Effector memory CD4-positive, alpha-beta T cell (primary cell): ENCODE measurements around the gene CCP110.

Experiments
- DNase-seq, 3 donors: peaks; one replicate each; pipeline ENCODE4 v3.0.0-alpha.2; 2020
- H3K27ac ChIP-seq: 2 replicates; pipeline ENCODE4 v1.7.0; 2013; ENCODE audit warnings: mild to moderate bottlenecking, low read length, moderate library complexity; ENCODE audit not compliant: insufficient read depth, poor library complexity, severe bottlenecking
- H3K27me3 ChIP-seq: replicated peaks from 2 replicates; pipeline ENCODE4 v1.7.0; 2013; ENCODE audit warnings: mild to moderate bottlenecking, low read length; ENCODE audit not compliant: insufficient read depth, control insufficient read depth, poor library complexity, severe bottlenecking
- H3K36me3 ChIP-seq: 2 replicates; pipeline ENCODE4 v1.7.0; 2013; ENCODE audit warnings: mild to moderate bottlenecking, low read length, moderate library complexity; ENCODE audit not compliant: control insufficient read depth, insufficient read depth
- H3K4me1 ChIP-seq: 2 replicates; pipeline ENCODE4 v1.7.0; 2013; ENCODE audit warnings: low read length, mild to moderate bottlenecking; ENCODE audit not compliant: control insufficient read depth, insufficient read depth, poor library complexity, severe bottlenecking
- H3K4me3 ChIP-seq: 2 replicates; pipeline ENCODE4 v1.7.0; 2013; ENCODE audit warnings: low read length, low read depth, mild to moderate bottlenecking; ENCODE audit not compliant: insufficient read depth, poor library complexity, severe bottlenecking
- H3K9me3 ChIP-seq: 2 replicates; pipeline ENCODE4 v1.7.0; 2013; ENCODE audit warnings: mild to moderate bottlenecking, low read length, moderate library complexity; ENCODE audit not compliant: control insufficient read depth

Gene CCP110

DNA sequence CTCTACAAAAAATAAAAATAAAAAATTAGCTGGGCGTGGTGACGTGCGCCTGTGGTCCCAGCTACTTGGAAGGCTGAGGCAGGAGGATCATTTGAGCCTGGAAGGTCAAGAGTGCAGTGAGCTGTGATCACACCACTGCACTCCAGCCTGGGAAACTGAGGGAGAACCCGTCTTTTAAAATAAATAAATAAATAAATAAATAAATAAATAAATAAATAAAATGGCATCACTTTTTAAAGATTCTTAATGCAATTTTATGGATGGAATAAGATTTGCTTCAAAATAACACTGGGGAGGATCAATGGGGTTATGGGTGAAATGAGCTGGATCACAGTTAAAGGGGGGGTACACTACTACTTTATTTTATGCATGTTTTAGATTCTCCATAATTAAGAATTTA, 16.8 kb upstream of the CCP110 start:
- no peak for DNase-seq
- no peaks in the 10 kb centered on the region for H3K9me3 ChIP-seq
- peaks cover 47% of the 10 kb centered on the region for H3K36me3 ChIP-seq
- H3K4me1 ChIP-seq: no peaks in the 10 kb centered on the region
- no peak overlapping the region for H3K27ac ChIP-seq
- no peak overlapping the region for H3K4me3 ChIP-seq
- H3K27me3 ChIP-seq: no peaks in the 10 kb centered on the region

DNA sequence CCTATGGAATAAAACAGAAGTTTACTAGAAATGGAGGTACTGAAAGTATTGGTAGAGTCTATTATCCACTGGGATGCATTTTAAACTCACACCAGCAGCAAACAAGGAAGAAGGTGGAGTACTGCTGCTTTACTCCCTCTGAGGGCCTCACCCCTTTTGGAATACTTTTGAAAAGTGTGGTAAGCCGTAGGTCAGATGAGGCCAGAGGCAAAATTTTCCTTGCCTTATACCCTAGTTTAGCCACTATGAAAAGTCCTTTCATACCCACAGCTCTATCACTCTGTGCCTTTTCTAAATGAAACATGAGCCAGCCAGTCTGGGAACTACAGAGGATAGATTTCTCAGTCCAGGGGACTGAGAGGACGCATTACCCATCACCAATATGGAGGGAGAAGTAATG, 15.9 kb upstream of the CCP110 start:
- no peak for DNase-seq
- Histone ChIP-seq H3K27me3 (no peaks in the 10 kb centered on the region), H3K4me3 (no peak overlapping the region), H3K36me3 (peaks cover 42% of the 10 kb centered on the region), H3K4me1 (no peaks in the 10 kb centered on the region), H3K9me3 (no peaks in the 10 kb centered on the region), H3K27ac (no peak overlapping the region)

DNA sequence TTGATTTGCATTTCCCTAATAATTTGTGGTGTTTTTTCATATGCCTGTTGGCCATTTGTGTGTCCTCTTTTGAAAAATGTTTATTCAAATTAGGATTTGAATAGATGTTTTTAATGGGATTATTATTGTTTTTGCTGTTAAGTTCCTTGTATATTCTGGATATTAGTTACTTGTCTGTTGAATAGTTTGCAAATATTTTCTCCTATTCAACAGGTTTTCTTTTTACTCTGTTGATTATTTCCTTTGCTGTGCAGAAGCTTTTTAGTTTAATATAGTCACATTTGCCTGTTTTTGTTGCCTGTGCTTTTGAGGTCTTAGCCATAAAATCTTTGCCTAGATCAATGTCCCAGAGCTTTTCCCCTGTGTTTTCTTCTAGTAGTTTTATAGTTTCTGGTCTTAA, 11.4 kb upstream of the CCP110 start:
- no peak overlapping the region for H3K4me3 ChIP-seq
- H3K4me1 ChIP-seq: no peaks in the 10 kb centered on the region
- no peak overlapping the region for H3K27ac ChIP-seq
- DNase-seq: no peak
- H3K27me3 ChIP-seq: no peaks in the 10 kb centered on the region
- no peaks in the 10 kb centered on the region for H3K9me3 ChIP-seq
- peaks cover 37% of the 10 kb centered on the region for H3K36me3 ChIP-seq

DNA sequence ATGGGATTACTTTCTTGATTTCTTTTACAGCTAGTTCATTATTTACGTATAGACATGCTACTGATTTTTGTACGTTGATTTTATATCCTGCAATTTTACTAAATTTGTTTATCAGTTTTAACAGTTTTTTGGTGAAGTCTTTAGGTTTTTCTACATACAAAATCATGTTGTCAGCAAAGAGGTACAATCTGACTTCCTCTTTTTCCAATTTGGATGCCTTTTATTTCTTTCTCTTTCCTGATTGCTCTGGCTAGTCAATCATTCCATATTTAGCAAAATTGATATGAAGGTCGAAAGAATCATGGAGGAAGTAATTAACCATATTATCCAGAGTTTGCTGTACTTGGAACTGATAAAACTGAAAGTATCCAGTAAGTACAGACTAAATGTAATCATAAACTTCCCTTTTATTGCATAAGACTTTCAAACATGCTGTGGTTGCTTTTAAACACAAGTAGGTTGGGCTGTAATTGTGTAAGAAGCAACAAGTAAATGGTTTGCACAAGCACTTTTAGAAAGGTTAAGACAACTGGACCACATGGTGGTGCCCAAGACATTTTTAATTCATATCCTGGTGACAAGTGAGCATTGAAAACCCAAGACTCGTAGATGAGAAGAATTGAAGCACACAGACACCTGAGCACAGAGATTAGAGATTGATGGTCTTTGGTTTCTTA, 10.2 kb upstream of the CCP110 start:
- H3K27ac ChIP-seq: no peak overlapping the region
- no peak for DNase-seq

DNA sequence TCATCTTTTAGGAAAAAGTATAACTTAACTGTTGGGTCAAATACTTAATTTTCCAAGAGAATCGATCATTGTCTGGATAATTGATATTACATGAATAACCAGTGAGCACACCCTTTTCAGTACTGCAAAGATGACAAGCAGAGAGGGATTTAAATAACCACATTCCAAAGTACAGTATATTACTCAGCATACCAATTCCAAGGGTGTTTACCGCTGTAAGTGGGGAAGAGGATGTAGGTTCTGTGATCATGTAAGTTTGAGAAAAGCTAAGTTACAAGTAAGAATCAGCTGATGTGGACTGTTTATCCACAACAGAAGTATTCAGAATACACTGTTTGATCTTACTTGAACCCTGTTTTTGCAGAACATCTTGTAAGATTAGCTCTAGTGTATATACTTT, 8.0 kb upstream of the CCP110 start:
- Histone ChIP-seq H3K36me3 (peaks cover 22% of the 10 kb centered on the region), H3K27ac (no peak overlapping the region), H3K9me3 (no peaks in the 10 kb centered on the region), H3K4me1 (peaks cover 3% of the 10 kb centered on the region), H3K4me3 (no peak overlapping the region), H3K27me3 (no peaks in the 10 kb centered on the region)
- DNase-seq: no peak

More for the DNA sequence above, 10.2 kb upstream of the CCP110 start:
- no peak overlapping the region for H3K4me3 ChIP-seq
- no peaks in the 10 kb centered on the region for H3K9me3 ChIP-seq
- peaks cover 31% of the 10 kb centered on the region for H3K36me3 ChIP-seq
- H3K4me1 ChIP-seq: no peaks in the 10 kb centered on the region
- H3K27me3 ChIP-seq: no peaks in the 10 kb centered on the region

DNA sequence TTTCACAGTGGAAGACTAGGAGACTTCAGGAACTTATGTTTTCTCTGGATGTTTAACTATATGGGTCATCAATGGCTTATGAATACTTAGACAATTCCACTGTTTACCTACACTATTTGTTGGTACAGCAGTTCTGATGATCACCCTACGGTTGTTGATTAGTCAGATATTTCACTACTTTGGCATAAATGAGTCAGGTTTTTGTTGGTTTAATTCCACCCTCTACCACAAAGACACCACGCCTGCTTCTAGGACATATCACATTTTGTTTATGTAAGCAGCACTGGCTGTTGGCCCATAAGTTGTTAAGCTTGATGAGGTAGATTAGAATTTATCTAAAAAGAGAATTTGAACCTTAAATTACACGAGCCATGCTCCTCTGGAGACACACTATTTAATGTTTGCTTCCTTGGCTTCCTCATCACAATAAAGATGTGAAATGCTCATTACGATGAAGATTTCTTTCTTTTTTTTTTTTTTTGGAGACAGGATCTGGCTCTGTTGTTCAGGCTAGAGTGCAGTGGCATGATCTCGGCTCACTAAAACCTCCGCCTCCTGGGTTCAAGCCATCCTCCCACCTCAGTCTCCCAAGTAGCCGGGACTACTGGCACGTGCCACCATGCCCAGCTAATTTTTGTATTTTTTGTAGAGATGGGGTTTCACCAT, 6.2 kb upstream of the CCP110 start:
- no peak for DNase-seq
- Histone ChIP-seq H3K9me3 (no peaks in the 10 kb centered on the region), H3K36me3 (peaks cover 19% of the 10 kb centered on the region), H3K27ac (no peak overlapping the region), H3K4me1 (peaks cover 13% of the 10 kb centered on the region), H3K4me3 (no peak overlapping the region), H3K27me3 (no peaks in the 10 kb centered on the region)

GRCh38 chr16:19518388-19518787, 5.4 kb upstream of the CCP110 start:
- Histone ChIP-seq H3K9me3 (no peaks in the 10 kb centered on the region), H3K4me1 (peaks cover 13% of the 10 kb centered on the region), H3K36me3 (peaks cover 19% of the 10 kb centered on the region), H3K4me3 (no peak overlapping the region), H3K27me3 (no peaks in the 10 kb centered on the region), H3K27ac (no peak overlapping the region)
- no peak for DNase-seq

DNA sequence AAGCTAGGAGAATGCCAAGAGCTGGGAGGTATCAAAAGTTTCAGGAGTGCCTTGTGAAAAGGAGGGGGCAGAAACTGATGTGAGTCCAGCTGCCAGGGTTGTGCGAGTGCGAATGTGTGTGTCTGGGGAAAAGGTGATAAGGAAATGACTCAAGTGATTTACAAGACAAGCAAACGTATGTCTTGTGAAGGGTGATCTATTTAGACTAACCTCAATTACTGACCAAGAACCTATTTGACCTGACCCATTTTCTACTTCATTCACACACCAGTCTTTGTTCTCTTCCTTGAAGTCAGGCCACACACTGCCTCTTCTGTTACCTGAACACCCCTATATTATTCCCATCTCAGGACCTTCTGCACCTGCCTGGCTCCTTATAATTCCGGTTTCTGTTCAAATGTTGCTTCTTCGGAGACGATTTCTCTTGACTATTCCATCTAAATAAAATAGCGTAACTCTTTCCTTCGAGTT, 2.8 kb upstream of the CCP110 start:
- peaks cover 21% of the 10 kb centered on the region for H3K4me1 ChIP-seq
- H3K27me3 ChIP-seq: no peaks in the 10 kb centered on the region
- DNase-seq: no peak

GRCh38 chr16:19521471-19522396, 2.0 kb upstream of the CCP110 start, which contains the start of gene GDE1:
Gene GDE1, minus strand, starts transcription at chr16:19522098. Its CDS starts 134 bp downstream, at chr16:19521964.
- Histone ChIP-seq H3K27me3 (no peaks in the 10 kb centered on the region), H3K36me3 (peaks cover 2% of the 10 kb centered on the region), H3K9me3 (no peaks in the 10 kb centered on the region), H3K4me1 (peaks cover 21% of the 10 kb centered on the region), H3K4me3 (peak within 1 kb of the TSS; percentile 77), H3K27ac (peak within 1 kb of the TSS; percentile 77)
- DNase-seq: peak; percentile 82 to 90 (median 88)

More for the DNA sequence above, 2.8 kb upstream of the CCP110 start:
- H3K27ac ChIP-seq: peak overlapping the region; percentile 77
- H3K9me3 ChIP-seq: no peaks in the 10 kb centered on the region
- H3K4me3 ChIP-seq: peak overlapping the region; percentile 77
- H3K36me3 ChIP-seq: peaks cover 10% of the 10 kb centered on the region
